Measurements from ENCODE around the gene CYBA.

Gene CYBA

DNA sequence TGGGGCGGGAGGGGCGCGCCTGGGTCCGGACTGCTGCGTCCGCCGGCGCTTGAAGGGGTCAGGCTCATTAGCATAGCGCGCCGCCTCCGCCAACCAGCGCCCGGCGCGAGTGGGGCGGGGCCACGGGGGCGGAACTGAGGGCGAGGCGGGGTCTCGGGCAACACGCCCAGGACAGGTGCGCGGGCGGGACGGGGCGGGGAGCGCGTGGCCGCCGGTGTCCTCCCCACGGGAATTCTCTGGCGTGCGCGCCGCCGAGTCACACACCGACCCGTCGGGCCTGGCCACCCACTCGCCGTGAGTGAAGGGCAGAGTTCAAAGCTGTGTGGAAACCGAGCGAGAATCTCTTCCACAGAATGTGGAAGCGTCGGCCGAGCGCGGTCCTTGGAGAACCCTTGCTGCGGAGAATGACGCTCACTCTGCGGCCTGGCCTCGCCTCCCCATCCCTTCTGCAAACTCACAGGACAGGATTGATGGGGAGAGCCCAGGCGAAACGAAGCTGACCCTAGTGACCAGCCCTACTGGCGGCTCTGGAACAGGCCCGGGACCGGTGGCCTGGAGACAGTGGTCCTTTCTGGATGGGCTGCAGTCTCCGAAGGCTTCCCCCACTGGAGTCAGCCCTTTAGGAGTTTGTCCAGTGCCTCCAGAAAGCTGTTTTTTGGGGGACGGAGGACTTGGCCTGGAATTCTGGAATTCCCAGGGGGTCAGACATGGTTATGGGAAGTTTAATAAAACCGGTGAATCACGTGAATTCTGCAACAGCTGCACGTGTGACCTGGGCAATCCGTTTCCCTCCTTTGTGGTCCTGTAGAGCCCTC, 35.8 kb upstream of the CYBA start, which contains the start of gene SNAI3:
Gene SNAI3 (minus strand): TSS at position 69 of the 815 bp plus-strand sequence. CDS start 101 bp downstream, outside the sequence.
- H3K27ac ChIP-seq, result no peak within 1 kb of the TSS
- DNase-seq (ENCODE audit: low spot score), result no peak
- TF ChIP-seq, protein P1, sequence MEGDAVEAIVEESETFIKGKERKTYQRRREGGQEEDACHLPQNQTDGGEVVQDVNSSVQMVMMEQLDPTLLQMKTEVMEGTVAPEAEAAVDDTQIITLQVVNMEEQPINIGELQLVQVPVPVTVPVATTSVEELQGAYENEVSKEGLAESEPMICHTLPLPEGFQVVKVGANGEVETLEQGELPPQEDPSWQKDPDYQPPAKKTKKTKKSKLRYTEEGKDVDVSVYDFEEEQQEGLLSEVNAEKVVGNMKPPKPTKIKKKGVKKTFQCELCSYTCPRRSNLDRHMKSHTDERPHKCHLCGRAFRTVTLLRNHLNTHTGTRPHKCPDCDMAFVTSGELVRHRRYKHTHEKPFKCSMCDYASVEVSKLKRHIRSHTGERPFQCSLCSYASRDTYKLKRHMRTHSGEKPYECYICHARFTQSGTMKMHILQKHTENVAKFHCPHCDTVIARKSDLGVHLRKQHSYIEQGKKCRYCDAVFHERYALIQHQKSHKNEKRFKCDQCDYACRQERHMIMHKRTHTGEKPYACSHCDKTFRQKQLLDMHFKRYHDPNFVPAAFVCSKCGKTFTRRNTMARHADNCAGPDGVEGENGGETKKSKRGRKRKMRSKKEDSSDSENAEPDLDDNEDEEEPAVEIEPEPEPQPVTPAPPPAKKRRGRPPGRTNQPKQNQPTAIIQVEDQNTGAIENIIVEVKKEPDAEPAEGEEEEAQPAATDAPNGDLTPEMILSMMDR (IDR thresholded peaks at IDR 0.05), result no peak

DNA sequence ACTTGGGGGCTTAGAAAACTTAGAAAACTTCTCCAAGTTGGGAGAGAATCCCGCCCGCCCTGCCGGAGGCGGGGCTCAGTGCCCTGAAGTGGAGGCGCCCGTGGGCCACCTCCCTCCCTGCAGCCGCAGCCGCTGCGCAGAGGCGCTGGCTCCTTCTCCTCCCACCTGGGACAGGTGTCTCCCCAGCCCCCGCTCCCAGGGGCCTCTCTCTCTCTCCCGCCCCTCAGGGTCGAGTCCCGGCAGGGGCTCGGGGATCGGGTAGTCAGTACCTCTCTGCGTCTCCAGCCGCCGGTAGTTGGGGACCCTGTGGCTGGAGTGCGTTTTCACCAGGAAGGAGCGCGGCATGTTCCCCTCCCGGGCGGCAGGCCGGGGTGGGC, 35.2 kb upstream of the CYBA start:
- Histone ChIP-seq H3K4me3 (peak overlapping the region; percentile 64), H3K27ac (no peak overlapping the region)
- TF ChIP-seq, protein P1 (IDR thresholded peaks at IDR 0.05), result no peak
- DNase-seq (ENCODE audit: low spot score), result no peak

More for the DNA sequence above, 35.8 kb upstream of the CYBA start, which contains the start of gene SNAI3:
- H3K4me3 ChIP-seq, result peak within 1 kb of the TSS; percentile 64

DNA sequence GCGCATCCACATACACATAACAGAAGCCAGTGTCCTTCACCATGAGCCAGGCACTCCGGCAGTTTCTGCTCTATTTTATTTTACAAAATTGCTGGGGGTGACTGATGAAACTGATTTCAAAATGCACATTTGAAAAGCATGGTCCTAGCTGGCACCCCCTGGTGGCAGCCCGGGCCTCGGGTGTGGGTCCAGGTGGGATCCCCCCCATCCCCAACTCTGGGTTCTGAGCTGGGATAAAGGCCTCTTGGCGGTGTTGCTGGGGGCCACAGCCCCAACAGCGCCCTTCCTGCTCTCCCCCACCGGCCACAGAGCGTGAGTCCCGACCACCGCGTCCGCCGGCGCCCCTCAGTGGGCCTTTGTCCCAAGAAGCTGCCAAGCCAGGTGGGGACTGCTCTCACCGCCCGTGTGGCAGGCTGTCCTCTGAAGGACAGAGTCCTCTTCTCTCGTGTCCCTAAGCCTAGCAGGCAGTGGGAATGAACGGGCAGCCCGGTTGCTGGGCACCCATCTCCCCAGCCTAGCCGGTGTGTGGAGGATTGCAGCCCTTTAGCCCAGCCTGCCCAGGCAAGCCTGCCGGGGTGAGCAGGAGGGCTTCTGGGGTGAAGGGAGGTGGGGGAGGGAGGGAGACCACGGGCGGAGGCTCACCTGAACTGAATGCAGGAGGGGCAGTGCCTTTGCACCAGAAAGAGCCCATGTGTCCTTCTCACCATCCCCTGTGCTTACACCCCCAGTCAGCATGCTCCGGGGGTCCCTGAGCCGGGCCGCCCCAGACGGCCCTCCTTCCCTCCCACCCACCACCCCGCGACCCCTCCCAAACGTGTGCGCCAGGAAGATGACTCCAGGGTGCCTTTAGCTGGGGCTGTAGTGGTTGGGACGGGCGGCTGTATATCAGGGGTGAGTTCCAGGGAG, 34.6 kb upstream of the CYBA start:
- no peak for DNase-seq (ENCODE audit: low spot score)
- TF ChIP-seq, protein P1 (IDR thresholded peaks at IDR 0.05), result peak; percentile 13
- Histone ChIP-seq H3K27ac (no peak overlapping the region), H3K4me3 (peak overlapping the region; percentile 64)

DNA sequence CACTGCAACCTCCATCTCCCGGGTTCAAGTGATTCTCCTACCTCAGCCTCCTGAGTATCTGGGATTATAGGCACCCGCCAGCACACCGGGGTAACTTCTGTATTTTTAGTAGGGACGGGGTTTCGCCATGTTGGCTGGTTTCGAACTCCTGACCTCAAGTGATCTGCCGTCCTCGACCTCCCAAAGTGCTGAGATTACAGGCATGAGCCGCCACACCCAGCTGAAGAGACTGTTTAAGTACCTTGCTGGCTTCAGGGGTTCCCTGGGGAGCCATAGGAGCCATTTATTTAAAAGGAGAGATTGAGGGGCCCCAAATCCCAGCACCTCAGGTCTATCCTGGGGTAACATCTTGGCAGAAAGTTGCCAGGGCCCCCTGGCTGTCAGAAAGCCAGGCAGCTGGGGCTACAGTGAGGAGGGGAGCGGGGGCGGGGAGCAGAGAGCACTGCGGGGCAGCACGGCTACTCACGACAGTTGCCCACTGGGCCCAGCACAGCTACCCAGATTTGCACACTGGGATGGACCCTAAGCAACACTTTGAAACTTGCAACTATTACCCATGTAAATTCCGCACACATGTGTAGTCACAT, 33.8 kb upstream of the CYBA start:
- Histone ChIP-seq H3K4me3 (no peak overlapping the region), H3K27ac (no peak overlapping the region)
- TF ChIP-seq, protein P1 (IDR thresholded peaks at IDR 0.05), result no peak
- DNase-seq (ENCODE audit: low spot score), result no peak

DNA sequence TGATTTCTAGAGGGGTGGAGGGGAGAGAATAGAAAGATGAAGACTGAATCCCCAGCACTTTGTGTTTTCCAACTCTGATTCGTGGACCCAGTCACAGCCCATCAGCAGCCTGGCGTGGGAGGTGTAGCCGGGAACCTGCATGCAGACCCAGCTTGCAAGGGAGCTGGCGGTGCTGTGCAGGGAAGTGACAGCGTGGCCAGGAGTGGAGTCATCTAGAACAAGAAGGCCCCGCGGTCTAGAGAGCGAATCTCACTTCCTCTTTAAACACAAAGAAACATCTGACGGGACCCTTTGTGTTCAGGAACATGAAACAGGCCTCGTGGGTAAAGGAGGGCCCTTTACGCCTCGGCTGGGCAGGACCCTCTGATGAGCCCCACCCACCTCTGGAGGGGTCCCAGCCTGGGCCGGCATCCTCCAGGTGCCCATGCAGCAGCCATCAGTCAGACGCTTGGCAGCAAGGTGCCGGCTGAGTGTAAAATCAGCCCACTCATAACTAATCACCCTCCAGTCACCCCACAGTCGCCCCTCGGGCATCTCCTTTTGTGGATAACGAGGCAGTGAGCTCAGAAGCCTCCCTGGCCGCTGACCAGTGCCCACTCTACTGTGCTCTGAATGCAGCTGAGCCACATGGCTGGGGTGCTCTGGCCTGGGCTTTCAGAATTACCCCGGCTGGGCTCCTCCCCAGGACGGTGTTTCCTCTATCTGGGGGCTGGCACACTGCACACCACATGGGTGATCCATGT, 31.0 kb upstream of the CYBA start:
- Histone ChIP-seq H3K27ac (peak overlapping the region in 1 of 2 donors; percentile 74), H3K4me3 (peak overlapping the region; percentile 21)
- TF ChIP-seq, protein P1 (IDR thresholded peaks at IDR 0.05), result no peak
- no peak for DNase-seq (ENCODE audit: low spot score)

DNA sequence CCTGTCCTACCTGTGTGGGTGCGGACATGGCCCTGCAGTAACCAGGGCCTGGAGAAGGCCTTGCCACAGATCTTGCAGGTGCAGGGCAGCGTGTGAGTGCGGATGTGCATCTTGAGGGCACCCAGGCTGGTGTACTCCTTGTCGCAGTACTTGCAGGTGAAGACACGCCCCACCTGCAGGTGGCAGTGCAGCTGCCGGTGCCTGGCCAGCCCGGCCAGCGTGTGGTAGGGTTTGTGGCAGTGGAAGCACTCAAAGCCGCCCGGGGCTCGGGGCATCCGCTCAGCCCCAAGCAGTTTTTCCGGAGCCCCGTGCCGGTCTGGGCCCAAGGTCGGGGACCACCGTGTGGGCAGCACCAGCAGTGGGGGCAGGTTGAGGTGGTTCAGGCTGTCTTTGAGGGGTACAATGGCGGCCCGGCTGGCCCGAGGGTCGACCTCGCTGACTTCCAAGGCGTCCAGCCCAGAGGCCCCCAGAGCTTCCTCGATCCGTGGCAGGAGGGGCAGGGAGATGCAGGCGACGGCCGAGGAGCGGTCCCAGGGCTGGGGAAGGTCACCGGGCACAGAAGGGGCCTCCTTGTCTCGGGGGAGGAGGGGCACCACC, 30.3 kb upstream of the CYBA start:
- TF ChIP-seq, protein P1 (IDR thresholded peaks at IDR 0.05), result no peak
- DNase-seq (ENCODE audit: low spot score), result no peak
- Histone ChIP-seq H3K27ac (no peak overlapping the region), H3K4me3 (no peak overlapping the region)
